GM19035 (cell line): ENCODE results near the gene FZR1.
"Not testable (repeated sequence)": the region's sequence is repeated elsewhere in the genome, so short reads cannot be mapped to it uniquely, and the experiment has no call there.

Experiments
- ATAC-seq: cut with Tn5 transposase; IDR thresholded peaks from one replicate; pipeline ENCODE4 v1.9.1; 2021; ENCODE audit not compliant: unreplicated experiment

FZR1 gene

DNA sequence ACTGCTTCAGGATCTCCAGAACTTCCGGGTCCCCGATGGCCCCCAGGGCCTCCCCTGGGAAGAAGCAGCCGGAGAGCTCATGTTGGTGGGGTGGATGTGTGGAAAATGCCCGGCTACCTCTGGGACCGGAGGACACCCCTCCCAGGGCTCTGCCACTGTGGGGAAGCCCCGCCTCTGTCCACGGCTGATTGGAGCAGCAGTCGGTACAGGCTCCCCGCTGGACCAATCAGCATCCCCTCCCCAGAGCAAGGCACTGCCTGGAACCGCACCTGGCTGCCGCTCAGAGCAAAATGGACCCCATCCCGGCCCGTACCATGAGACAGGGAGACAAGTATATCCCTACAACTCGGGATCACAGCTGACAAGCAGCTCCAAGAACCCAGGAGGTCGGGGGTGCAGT is 12.1 kb upstream of the FZR1 start:
- ATAC-seq, result no peak

DNA sequence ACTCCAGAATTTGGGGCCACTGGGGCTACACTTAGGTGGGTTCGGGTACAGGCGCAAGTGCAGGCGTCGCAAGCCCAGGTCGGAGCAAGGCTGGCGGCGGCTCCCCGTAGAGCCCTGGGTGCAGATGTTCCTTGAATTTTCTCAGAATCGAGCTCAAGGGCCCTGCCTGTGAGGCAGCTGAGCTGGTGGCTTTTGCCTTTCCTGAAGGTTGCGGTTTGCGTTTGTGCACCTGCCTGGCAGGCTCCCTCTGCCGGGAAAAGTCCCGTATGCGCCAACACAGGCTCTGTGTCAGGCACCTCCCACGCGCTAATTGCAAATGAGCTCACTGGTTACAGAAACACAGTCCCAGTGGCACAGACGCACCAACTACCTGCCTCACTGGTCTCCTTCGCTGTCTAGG is 11.6 kb upstream of the FZR1 start:
- ATAC-seq, result no peak

DNA sequence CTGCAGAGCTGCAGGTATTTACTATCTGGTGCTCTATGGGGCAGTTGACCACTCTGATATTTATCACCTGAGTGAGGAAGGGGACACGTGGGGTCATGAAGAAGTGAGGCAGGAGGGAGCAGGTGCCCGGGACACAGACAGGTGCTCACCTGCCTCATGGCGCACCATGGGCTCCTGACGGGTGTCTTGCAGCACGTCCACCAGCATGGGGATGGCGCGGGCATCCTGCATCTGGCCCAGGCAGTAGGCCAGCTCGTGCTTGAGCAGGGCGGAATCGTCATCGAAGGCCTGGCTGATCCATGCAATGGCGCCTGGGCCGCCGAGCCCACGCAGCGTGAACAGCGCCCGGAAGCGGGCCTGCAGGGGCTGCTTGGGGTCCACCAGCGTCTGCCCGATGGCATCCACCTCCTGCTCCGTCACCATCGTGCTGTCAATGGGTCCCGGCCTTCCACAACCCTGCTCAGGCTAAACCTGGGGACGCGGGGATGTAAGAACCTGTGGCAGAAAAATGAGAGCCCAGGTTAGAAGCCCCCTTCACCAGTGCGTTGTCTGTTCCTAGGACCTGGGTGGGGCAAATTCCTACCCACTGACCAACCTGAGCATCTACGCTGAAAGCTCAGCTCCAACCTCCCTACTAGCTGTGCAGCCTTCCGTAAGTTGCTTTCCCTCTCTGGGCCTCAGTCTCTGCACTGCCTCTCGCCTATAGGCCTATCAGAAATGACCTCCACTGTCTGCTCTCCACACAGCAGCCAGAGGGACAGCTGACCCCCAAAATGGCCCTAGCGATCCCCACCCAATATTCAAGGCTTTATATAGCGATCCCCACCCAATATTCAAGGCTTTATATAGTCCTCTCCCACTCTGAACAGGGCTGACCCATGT is 9.5 kb upstream of the FZR1 start:
- ATAC-seq, result no peak

DNA sequence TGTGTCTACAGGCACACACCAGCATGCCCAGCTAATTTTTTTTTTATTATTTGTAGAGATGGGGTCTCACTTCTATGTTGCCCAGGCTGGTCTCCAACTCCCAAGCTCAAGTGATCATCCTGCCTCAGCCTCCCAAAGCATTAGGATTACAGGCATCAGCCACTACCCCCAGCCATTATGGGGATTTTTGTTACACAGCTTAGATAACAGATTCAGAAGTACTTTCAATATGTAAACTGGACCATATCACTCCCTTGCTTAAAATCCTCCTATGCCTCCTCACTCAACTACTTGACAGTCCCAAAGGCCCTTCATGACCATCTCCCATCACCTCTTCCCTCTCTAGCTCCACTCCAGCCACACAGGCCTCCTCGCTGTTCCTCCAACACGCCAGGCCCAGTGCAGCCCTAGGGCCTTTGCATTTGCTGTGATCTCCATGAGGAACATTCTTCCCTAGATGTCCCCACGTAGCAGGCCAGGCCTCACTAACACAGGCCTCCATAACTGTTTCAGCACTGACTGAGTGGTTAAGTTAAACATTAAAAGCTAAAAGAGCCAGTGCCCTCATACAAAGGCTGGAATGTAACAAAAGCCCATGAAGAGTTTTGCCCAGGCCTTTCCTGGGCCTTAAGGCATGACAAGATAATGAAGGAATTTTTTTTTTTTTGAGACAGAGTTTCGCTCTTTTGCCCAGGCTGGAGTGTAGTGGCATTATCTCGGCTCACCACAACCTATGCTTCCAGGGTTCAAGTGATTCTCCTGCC is 8.2 kb upstream of the FZR1 start:
- ATAC-seq, result no peak

DNA sequence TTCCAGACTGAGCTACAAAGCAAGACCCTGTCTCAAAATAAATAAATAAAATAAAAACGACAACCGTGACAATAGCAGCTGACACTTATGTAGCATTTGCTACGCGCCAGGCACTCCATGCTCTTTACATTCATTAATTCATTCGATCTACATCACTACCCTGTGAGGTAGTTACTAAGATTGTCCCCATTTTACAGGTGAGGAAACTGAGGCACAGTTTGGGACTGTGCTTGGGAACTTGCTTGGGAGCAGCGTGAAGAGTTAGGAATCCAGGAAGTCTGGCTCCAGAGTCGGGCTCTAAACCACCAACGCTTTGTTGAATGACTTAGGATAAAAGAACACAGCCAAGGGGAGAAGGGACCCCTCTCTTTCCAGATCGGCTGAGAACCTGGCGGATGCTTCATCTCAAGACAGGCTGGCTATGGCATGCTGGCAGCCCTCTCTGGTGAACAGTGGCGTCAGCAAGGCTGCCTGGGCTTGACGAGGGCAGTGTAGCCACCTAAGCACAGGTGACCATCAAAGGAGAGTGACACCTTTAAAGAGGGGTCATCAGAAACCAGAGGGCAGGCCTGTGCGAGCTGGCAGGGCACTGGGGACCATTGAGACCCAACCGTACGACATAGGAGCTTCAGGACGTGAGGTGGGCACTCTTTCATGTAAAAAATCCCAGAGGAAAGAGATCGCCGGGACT is 6.2 kb upstream of the FZR1 start:
- ATAC-seq, result peak; percentile 18

DNA sequence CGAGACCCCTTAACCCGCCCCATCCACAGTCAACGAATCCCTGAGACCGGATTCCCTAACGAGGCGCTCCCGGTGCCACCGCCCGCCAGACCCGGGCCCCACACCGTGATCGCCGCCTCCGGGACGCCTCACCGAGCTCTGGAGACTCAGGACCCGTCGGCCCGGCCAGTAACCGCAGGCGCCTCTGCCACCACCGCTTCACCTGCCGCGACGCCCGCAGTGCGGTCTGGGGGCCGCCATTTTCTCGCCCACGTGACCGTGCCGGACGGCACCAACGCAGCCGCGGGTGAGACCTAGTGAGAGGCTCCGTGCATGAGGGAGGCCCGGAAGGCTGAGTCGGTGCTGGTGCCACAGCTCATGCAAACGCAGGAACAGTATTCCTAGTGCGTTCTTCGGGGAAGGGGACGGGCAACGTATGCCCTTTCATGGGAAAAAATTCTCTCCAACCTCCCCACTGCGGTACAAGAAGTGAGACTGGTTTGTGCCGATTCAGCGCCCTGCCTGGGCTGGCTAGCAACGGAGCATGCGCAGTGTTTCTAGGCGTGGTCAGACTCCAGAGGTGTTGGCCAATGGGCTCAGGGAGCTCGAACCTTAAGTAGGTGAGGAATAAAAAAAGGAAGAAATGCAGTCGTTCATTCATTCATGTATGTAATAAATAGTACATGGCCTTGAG is 5.5 kb upstream of the FZR1 start, which contains the start of gene DOHH:
Gene DOHH (minus strand): TSS at position 246 of the 673 bp plus-strand sequence. CDS start 3,860 bp downstream, outside the sequence.
- peak; percentile 85 for ATAC-seq

DNA sequence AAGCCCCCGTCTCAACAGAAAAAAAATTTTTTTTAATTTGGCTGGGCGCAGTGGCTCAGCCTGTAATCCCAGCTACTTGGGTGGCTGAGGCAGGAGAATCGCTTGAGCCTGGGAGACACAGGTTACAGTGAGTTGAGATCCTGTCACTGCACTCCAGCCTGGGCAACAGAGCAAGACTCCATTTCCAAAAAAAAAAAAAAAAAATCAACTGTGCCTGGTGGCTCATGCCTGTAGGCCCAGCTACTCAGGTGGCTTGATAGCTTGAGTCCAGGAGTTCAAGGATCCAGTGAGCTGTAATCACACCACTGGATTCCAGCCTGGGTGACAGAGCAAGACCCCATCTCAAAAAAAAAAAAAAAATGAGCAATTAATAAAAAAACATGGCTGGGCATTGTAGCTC is 4.3 kb upstream of the FZR1 start:
- no peak for ATAC-seq

DNA sequence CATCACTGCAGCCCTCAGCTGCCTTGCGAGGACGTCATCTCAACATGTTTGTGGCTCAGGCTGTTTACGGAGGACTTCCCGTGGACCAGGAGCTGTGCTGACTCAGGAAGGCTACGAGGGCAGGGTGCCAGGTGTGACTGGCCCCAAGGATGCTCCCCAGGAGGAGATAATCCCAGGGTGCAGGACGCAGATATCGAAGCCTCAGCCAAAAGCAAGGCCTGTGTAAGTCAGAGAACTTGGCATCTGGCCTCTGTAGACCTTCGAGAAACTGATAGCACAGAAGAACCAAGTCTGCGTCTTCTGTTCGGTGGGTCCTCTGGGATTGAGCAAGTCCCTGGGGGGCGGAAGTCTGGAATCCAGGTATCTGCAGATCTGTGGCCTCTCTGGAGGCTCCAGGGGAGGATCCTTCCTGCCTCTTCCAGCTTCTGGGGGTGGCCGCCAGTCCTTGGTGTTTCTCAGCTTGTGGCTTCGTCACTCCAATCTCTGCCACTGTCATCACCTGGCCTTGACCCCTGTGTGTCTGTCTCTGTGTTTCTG is 3.0 kb upstream of the FZR1 start:
- no peak for ATAC-seq

DNA sequence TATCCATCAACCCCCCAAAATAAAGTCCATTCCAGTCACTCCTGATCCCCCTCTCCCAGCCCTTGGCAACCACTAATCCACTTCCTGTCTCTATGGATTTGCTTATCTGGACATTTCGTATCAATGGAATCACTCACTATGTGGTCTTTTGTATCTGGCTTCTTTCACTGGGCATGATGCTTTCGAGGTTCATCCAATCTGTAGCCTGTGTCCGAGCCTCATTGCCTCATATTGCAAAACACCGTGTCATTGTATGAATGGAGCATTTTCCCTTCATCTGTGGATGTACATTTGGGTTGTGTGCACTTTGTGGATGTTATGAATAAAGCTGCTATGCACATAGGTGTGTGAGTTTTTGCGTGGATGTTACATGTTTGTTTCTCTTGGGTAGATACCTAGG is 1.4 kb upstream of the FZR1 start:
- ATAC-seq, result no peak

DNA sequence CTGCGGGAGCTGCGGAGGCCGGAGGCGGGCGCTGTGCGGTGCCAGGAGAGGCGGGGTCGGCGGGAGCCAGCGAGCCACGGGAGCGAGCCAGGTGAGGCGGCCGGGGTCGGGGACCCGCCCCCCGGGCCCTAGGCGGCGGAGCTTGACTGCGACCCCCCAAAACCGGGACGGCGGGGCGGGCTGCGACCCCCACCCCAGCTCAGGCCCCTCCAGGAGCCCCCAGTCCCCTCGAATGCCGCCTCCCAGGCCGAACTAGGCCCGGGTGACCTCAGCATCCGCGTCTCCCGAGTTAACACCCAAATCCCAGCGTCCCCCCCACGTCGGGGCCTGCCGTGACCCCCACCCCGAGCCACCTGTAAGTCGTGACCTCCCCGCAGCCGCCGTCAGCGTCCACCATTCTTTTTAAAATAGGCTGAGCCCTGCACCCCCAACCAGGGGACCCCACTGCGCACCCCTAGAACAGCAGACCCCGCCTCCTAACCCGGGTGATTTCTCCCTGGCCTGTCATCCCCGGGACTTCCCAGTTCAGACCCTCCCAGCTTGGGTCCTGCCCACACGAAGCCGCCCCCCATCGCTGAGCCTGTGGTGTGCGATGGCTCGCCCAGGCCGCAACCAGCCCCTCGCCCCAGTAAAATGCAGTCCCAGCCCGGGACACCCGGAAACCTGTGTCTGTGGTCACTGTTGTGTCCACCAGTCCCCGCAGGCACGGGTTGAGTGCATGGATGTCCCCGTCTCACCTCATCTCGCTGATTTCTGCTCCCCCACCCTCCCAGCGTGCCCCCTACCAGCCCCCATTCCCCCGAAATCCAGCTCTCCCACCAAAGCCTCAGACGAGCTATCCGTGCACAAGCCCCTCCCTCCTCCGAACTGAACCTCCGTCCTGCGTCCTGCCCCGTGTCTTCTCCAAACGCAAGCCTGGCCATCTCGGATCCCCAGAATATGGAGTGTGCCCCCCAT is 551 bp downstream of the FZR1 start:
- no peak for ATAC-seq

DNA sequence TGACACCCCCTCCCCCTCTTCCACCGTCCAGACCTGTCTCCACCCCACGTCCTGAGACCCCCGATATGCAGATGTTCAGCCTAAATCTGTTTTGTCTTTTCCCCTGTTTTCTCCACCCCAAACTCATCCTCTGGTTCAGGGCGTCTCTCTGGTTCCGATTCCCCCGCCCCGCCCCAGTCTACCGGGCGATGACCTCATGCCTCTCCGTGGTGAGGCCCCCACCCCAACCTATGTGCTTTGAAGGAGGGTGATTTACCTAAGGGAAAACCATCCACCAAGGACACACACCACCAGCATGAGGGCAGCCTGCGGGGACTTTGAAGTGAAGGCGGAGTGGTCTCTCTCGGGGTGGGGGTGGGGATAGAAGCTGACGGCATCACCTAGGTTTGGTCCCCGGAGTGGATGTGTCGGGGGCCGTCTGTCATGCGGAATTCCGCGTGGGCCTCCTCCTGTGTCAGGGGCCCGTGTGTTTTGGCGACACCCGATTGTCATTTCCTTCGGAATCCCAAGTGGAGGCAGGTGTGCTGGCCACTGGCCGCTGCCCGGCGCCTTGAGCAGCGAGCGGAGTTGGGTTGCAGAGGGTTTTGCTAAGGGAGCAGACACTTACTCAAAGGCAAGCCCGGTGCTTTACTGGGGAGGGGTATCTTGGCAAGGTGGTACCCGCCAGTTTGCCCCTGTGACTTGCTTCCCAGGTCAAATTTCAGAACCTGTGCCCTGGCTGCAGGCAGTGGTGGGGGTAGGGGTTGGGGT is 1.4 kb downstream of the FZR1 start:
- no peak for ATAC-seq

DNA sequence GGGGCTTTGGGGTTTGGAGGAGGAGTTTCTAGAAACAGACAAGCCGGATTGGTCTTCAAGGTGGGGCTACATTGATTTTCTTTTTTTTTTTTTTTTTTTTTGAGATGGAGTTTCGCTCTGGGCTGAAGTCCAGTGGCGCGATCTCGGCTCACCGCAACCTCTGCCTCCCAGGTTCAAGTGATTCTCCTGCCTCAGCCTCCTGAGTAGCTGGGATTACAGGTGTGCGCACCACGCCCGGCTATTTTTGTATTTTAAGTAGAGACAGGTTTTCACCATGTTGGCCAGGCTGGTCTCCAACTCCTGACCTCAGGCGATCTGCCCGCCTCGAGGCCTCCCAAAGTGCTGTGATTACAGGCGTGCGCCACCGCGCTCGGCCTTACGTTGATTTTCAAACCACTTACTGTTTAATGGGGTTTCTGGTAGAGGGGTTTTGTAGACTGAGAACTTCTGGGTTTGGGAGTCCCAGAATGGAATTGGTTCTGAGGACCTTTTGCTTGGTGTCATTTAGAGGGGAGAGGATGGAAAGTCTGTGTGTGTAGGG is 2.1 kb downstream of the FZR1 start:
- not testable (repeated sequence) for ATAC-seq

DNA sequence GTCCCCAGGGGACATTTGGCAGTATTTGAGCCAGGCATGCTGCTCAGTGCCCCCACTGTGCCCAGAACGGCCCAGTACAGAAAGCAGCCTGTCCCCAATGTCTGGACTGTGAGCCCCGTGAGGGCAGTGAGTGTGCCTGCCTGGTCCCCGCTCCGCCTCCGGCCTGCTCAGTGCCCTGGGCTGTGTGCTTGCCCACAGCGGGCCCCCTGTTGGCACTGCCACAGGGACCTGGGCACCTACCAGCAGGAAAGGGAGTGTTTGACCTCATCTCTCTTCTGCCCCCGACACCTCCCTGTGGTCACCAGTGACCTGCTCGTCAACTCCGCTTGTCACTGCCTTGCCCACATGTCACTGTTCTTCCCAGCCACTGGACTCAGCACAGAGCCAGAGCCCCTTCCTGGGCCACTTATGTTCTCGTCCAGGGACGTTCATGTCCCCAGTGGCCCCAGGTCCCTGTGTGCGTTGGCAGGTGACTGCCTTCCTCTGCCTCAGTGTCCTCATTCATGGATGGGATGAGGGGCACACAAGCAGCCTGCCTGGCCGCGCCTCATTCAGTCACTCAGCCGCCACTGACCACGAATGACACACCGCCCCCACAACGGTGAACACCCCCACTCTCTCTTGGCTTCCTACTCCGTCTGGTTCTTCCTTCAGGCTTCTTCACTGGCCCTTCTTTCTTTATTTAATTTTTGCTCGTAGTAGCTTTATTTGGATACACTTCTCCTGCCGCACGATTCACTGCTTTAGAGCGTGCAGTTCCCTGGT is 2.8 kb downstream of the FZR1 start:
- no peak for ATAC-seq

DNA sequence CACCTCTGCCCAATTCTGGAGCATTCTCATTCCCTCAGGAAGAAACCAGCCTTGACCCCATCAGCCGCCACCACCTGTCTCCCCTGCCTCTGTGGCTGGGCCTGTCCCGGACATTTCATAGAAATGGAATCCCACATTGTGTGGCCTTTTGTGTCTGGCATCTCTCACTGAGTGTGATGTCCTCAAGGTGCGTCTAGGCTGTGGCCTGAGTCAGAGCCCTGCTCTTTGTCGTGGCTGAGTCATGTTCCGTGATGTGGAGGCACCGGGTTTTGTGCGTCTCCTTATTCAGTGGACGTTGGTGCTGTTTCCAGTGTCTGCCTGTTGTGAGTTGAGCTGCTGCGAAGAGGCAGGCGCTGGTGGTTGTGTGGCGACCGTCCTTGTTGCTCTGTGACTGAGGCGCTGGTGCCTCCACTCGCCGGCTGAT is 3.5 kb downstream of the FZR1 start:
- no peak for ATAC-seq

DNA sequence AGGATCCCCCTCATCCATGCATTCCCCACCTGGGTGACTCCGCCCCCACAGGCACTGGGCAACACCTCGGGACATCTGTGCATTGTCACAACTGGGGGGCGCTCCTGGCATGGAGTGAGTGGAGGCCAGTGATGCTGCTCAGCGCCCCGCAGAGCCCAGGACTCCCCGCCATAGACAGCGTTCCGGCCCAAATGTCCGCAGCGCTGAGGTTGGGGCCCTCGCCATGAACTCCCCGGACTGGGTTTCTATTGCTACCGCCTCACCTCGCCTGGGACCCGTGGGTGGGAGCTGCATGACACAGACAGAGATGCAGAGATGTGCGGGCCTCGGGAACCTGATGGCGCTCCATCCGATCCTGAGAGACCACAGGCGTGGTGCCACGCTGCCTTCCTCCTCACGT is 4.6 kb downstream of the FZR1 start:
- no peak for ATAC-seq

DNA sequence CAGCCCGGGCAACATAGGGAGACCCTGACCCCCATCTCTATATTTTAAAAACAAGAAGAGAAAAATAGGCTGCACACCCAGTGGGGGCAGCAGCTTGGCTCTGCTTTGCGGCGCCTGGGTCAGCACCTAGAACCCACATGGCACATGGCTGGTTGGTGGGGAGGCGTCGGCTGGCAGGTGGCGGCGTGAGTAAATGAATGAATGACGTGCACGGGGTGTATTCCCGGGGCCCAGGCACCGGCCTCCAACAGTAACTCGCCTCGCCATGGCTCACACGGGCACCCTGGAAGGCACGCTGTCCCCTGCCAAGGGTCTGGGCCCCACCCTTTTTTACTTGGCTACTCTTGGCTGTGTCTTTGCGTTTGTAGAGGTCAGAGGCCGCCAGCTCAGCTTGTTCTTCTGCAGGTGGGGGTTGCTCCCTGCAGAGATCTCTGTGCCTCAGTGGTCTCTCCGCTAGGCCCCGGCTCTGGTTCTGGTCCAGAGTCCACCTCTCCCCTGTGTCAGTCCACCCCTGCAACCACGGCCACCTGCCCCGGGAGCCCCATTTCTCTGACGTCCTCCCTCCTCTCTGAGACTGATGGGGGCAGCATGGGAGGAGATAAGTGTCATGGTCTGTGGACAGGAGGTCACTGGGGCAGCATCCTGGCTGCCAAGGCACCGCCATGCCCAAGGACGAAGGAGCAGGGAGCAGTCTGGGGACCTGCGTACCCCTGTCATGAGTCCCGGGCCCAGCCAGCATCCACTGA is 5.6 kb downstream of the FZR1 start:
- no peak for ATAC-seq

DNA sequence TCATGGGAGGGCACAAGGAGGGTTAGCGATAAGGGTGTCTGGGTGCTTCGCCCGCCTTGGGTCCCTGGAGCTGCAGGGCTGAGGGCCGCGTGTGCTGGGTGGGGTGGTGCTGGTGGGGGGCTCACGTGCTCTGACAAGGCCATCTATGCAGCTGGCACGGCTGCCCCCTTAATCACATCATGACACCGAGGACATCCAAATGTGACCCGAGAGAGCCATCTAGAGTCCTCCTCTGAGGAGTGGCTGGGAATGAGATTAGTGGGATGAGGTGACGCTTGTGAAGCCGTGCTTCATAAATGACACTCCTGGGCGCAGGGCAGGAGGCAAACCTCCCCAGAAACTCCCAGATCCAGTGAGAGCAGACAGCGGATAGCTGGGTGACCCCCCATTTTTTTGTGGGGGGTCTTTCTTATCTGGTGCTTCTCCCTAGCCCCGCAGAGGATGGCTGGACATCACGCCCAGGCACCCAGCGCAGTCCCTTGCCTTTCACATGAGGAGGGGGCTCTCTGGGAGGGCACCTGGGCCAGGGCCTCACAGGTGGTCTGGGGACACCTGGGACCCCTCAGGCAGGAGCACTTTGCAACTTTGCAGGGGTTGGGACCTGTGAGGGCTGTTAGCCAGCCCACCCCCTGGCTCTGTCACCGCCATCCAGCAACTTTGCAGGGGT is 6.6 kb downstream of the FZR1 start:
- no peak for ATAC-seq
